Urothelium cell line (cell line): Measurements from ENCODE around the gene PCBD2.
"Not testable (repeated sequence)": the region's sequence is repeated elsewhere in the genome, so short reads cannot be mapped to it uniquely, and the experiment has no call there.

Experiments
- DNase-seq: peaks from one replicate; pipeline ENCODE4 v3.0.0; 2011; ENCODE audit warnings: low spot score, mixed read lengths
- FAIRE-seq: peaks from 2 replicates; lab custom pipeline; 2011; peaks lifted over from hg19 to GRCh38; lab: Jason Lieb, UNC

Gene PCBD2

DNA sequence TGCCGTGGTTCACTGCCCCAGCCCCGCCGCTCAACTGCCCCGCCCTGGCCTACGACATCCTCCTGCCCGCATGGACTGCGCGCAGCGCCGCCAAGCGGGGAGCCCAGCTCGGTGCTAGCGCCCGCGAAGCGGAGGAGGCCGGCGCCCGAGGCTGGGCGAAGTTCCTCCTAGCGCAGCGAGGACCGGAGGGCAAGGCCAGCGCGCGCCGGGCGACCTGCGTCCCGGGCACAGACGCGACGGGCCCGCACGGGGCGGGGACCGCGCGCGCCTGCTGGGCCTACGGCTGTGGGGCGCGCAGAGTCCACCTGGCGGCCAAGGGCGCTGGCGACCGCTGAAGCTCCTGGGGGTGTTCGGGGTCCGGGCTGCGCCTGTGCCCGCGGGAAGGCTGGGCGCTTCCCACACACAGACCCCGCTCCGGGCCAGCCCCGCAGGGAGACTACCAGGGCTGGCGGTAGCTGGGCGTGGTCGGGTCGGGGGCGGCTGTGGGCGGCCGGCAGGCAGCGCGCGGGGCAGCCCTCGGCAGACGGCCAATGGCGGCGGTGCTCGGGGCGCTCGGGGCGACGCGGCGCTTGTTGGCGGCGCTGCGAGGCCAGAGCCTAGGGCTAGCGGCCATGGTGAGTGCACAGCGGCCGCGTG lies at the start of gene PCBD2:
TSS of gene PCBD2 (plus strand) at position 522 of the 636 bp plus-strand sequence. CDS start at position 531, 9 bp downstream.
- FAIRE-seq (no peak), DNase-seq (peak; percentile 90)

DNA sequence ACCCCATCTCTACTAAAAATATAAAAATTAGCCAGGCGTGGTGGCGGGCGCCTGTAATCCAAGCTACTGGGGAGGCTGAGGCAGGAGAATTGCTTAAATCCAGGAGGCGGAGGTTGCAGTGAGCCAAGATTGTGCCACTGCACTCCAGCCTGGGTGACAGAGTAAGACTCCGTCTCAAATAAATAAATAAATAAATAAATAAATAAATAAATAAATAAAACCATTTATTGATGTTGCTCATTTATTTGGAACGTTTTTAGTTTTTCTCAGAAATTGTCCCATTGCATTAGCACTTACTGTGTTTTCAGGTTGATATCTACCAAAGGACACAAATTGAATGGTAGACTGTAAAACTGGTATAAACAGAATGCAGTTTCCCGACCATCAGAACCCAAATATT lies 48.5 kb upstream of the PCBD2 start:
- not testable (repeated sequence) for FAIRE-seq, DNase-seq

- FAIRE-seq (no peak), DNase-seq (no peak)
These were observed 47.5 kb upstream of the PCBD2 start for GRCh38 chr5:134857401-134857800.

DNA sequence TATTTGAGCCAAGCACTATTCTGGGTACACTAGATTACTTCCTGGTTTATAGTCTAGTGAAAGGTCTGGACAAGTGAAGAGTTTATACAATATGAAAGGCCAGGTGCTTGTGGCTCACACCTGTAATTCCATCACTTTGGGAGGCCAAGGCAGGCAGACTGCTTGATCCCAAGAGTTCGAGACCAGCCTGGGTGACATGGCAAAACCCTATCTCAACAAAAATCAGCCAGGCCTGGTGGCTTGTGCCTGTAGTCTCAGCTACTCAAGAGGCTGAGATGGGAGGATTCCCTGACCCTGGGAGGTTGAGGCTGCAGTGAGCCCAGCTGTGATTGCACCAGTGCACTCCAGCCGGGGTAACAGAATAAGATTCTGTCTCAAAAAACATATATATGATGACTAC lies 40.2 kb upstream of the PCBD2 start:
- FAIRE-seq = no peak
- no peak for DNase-seq

- DNase-seq (peak; percentile 4), FAIRE-seq (no peak)
These were observed 31.4 kb upstream of the PCBD2 start for GRCh38 chr5:134873494-134873893.

DNA sequence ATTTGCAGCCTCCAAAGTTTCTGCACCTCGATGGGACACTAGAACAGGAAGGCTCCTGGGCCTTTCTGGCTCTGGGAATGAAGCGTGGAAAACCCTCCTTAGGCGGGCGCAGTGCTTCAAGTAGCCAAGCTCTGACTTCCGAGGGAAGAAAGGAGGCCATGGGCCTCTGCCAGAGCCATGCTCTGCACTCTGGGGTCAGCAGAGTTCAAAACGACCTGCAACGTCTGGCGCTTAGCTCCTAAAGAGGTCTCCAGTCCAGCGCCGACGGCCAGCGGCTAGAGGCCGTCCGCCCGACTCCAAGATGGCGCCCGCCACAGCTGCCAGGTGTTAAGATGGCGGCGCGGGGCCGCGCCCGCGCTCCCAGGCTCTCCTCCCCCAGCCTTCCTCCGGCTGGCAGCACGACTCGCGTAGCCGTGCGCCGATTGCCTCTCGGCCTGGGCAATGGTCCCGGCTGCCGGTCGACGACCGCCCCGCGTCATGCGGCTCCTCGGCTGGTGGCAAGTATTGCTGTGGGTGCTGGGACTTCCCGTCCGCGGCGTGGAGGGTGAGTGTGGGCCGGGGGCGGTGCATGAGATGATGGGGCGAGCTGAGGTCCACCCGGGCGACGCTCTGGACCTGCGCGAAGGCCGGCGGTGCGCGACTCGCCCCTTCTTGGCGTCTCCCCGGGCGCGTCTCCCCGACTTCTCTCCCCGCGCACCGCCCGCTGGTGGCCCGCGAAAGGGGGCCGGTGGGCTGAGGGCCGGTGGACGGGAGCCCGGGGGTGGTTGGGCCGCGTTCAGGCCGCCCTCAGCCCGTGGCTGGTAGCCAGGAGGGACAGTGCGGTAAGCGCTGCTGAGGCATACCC lies 30.7 kb upstream of the PCBD2 start, which contains the start of gene TXNDC15:
TSS of gene TXNDC15 (plus strand) at position 385 of the 844 bp plus-strand sequence. CDS start at position 442, 57 bp downstream.
- DNase-seq (peak; percentile 85), FAIRE-seq (no peak)

GRCh38 chr5:134874831-134875655 lies 29.9 kb upstream of the PCBD2 start:
- FAIRE-seq = no peak
- peak; percentile 61 for DNase-seq

DNA sequence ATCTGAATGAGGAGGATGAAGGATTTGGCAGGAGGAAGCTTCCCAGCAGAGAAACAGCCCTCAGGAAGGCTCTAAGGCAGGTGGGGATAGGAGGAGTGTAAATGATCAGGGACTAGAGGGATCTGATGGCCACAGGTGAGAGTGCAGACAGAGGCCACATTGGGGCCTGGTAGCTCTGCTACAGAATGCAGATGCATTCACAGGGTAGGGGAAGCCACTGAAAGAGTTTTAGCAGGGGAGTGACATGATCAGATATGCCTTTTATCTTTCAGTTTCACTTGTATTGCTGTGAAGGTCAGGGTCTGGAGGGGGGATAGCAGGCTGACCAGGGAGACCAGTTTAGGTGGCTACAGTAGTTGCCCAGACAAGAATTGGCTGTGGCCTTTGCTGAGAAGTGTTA lies 27.8 kb upstream of the PCBD2 start:
- no peak for FAIRE-seq
- no peak for DNase-seq

DNA sequence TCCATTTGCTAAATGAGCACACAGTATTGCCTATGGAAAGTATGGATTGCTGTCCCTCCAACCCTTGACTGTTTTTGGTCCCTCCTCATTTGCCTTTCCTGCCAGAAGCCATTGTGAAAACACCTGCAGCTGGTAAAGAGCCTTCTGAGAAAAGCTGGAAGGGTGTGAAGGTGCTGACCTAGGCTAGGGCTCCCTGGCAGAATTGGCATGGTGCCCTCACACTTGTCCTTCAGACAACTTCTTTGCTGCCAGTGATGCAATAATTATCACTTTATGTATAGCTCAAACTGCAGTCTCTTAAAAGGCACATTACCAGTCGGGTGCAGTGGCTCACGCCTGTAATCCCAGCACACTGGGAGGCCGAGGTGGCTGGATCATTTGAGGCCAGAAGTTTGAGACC lies 26.5 kb upstream of the PCBD2 start:
- DNase-seq = no peak
- no peak for FAIRE-seq

GRCh38 chr5:134879456-134879855 lies 25.5 kb upstream of the PCBD2 start:
- no peak for FAIRE-seq
- no peak for DNase-seq

DNA sequence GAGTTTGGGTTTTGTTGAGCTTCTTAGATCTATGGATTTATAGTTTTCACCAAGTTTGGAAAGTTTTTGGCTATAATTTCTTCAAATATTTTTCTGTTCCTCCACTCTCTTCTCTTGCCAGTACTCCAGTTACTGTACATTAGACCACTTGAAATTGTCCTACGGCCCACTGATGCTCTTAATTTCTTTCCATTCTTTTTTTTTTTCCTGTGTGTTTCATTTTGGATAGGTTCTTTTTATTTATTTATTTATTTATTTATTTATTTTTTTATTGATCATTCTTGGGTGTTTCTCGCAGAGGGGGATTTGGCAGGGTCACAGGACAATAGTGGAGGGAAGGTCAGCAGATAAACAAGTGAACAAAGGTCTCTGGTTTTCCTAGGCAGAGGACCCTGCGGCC lies 24.0 kb upstream of the PCBD2 start:
- not testable (repeated sequence) for FAIRE-seq

GRCh38 chr5:134881711-134882110 lies 23.2 kb upstream of the PCBD2 start:
- FAIRE-seq, DNase-seq: not testable (repeated sequence)

More for the DNA sequence above, 24.0 kb upstream of the PCBD2 start:
- DNase-seq = not testable (repeated sequence)

DNA sequence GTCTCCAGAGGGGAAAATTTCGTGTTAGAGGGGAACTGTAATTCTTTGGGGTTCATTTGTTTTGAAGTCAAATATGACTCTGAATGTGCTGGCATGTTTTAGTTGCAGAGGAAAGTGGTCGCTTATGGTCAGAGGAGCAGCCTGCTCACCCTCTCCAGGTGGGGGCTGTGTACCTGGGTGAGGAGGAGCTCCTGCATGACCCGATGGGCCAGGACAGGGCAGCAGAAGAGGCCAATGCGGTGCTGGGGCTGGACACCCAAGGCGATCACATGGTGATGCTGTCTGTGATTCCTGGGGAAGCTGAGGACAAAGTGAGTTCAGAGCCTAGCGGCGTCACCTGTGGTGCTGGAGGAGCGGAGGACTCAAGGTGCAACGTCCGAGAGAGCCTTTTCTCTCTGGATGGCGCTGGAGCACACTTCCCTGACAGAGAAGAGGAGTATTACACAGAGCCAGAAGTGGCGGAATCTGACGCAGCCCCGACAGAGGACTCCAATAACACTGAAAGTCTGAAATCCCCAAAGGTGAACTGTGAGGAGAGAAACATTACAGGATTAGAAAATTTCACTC lies 17.3 kb upstream of the PCBD2 start:
- DNase-seq (no peak), FAIRE-seq (no peak)

DNA sequence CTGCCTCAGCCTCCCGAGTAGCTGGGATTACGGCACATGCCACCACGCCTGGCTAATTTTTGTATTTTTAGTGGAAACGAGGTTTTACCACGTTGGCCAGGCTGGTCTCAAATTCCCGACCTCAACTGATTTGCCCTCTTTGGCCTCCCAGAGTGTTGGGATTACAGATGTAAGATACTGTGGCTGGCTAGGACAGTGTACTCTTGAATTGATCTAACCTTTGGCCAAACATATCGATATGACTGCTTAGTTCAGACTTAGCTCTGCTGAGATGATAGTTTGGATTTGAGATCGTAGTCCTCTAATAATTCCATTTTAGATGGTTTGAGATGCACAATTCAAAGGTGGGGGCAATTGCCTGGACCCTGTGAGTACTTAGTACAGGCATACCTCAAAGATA lies 15.6 kb upstream of the PCBD2 start:
- FAIRE-seq (no peak), DNase-seq (no peak)

- FAIRE-seq (no peak), DNase-seq (no peak)
These were observed 13.5 kb upstream of the PCBD2 start for GRCh38 chr5:134891473-134891872.

DNA sequence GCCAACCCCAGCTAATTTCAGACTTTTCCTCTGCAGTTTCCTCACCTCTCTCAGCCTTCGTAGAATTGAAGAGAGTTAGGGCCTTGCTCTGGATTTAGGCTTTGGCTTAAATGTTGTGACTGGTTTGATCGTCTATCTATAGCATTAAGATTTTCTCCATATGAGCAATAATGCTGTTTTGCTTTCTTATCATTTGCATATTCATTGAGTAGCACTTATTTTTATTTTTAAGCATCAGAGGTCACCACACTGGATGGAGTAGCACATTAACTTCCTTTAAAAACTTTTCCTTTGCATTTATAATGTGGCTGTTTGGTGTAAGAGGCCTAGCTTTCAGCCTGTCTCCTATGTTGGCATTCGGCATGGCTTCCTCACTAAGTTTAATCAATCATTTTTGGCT lies 12.6 kb upstream of the PCBD2 start:
- FAIRE-seq = no peak

GRCh38 chr5:134892926-134893325 lies 12.0 kb upstream of the PCBD2 start:
- DNase-seq = no peak
- no peak for FAIRE-seq

More for the DNA sequence above, 12.6 kb upstream of the PCBD2 start:
- no peak for DNase-seq

GRCh38 chr5:134893748-134894505 lies 11.0 kb upstream of the PCBD2 start:
- FAIRE-seq = no peak
- no peak for DNase-seq

- FAIRE-seq (no peak), DNase-seq (no peak)
These were observed 2.7 kb upstream of the PCBD2 start for GRCh38 chr5:134902071-134902801.
